HG03039 (cell line): ENCODE measurements around the gene RASGRP2.

Experiments used
- ATAC-seq: cut with Tn5 transposase; IDR thresholded peaks from one replicate; pipeline ENCODE4 v1.9.1; 2021; ENCODE audit warnings: mild to moderate bottlenecking, moderate library complexity; ENCODE audit not compliant: unreplicated experiment

Gene RASGRP2

GRCh38 chr11:64720640-64721358 lies 23.1 kb downstream of the RASGRP2 start:
- no peak for ATAC-seq

GRCh38 chr11:64720167-64720566 lies 23.8 kb downstream of the RASGRP2 start:
- ATAC-seq: no peak

- no peak for ATAC-seq
These were observed 24.5 kb downstream of the RASGRP2 start for GRCh38 chr11:64719406-64719805.

- no peak for ATAC-seq
These were observed 25.2 kb downstream of the RASGRP2 start for GRCh38 chr11:64718780-64719124.

- no peak for ATAC-seq
These were observed 25.7 kb downstream of the RASGRP2 start for GRCh38 chr11:64718084-64718779.

- no peak for ATAC-seq
These were observed 26.7 kb downstream of the RASGRP2 start for GRCh38 chr11:64717268-64717578.

GRCh38 chr11:64716473-64717267 lies 27.3 kb downstream of the RASGRP2 start:
- no peak for ATAC-seq

GRCh38 chr11:64715756-64716472 lies 28.0 kb downstream of the RASGRP2 start:
- ATAC-seq: no peak

GRCh38 chr11:64715110-64715509 lies 28.8 kb downstream of the RASGRP2 start:
- ATAC-seq: no peak

- ATAC-seq: no peak
These were observed 29.3 kb downstream of the RASGRP2 start for GRCh38 chr11:64714666-64715065.

- no peak for ATAC-seq
These were observed 30.1 kb downstream of the RASGRP2 start for GRCh38 chr11:64713781-64714363.

- no peak for ATAC-seq
These were observed 30.8 kb downstream of the RASGRP2 start for GRCh38 chr11:64713016-64713707.

GRCh38 chr11:64712430-64713015 lies 31.4 kb downstream of the RASGRP2 start:
- ATAC-seq: no peak

- ATAC-seq: no peak
These were observed 32.0 kb downstream of the RASGRP2 start for GRCh38 chr11:64711956-64712362.

GRCh38 chr11:64711138-64711955 lies 32.6 kb downstream of the RASGRP2 start:
- no peak for ATAC-seq

GRCh38 chr11:64710418-64711137 lies 33.4 kb downstream of the RASGRP2 start:
- no peak for ATAC-seq

GRCh38 chr11:64705501-64705900 lies 38.4 kb downstream of the RASGRP2 start:
- no peak for ATAC-seq

GRCh38 chr11:64703048-64703447 lies 40.9 kb downstream of the RASGRP2 start:
- ATAC-seq: no peak
